B cell (primary cell): ENCODE results near the gene EBF3. TPM values are rescaled to one million over a fixed set of nuclear protein-coding genes. Genes with fewer than 3 reads are reported as not detected.

Experiments
- ATAC-seq: fragments of 200-7000 bp; cut with Tn5 transposase; one replicate; pipeline ENCODE4 v1.10.0; 2021; ENCODE audit warnings: low read depth, mild to moderate bottlenecking, moderate number of reproducible peaks, moderate library complexity
- CTCF ChIA-PET: fragments of 350-600 bp; sonication (Branson Sonifier 250); formaldehyde crosslinking; loops from one replicate; lab custom pipeline; 2021; ENCODE audit warnings: antibody characterized with exemption, inconsistent platforms; lab: Charles Lee
- POLR2A ChIA-PET: fragments of 350-600 bp; sonication (Branson Sonifier 250); formaldehyde crosslinking; loops from one replicate; lab custom pipeline; 2021; ENCODE audit warnings: antibody characterized with exemption; lab: Charles Lee
- DNase-seq: peaks from one replicate; pipeline ENCODE4 v3.0.0; 2013
- H2AFZ ChIP-seq: 2 replicates; pipeline ENCODE4 v1.6.1; 2012; ENCODE audit warnings: mild to moderate bottlenecking, low read depth, low read length; ENCODE audit not compliant: insufficient read depth, poor library complexity, severe bottlenecking
- H3K27ac ChIP-seq, 2 donors: 1 replicate in 1 of 2; 2 replicates in 1 of 2; pipeline ENCODE4 v1.5.1; 2012 to 2013; ENCODE audit warnings: low read length in 2 of 2, mild to moderate bottlenecking in 2 of 2, moderate library complexity in 1 of 2
- H3K27me3 ChIP-seq, 4 experiments: fragments of 200-600 bp in 1 of 4; sonication (generic) in 1 of 4; replicated peaks in 1 of 4; 1 replicate in 2 of 4; 2 replicates in 2 of 4; pipeline versions ENCODE4 v1.6.1 to v1.7.0; 2013 to 2016; ENCODE audit warnings: low read length in 3 of 4, mild to moderate bottlenecking in 2 of 4, mixed read lengths in 1 of 4, moderate library complexity in 1 of 4; ENCODE audit not compliant: insufficient read depth in 4 of 4, control insufficient read depth in 3 of 4; ENCODE audit errors: control extremely low read depth in 1 of 4
- H3K36me3 ChIP-seq, 2 experiments: replicated peaks in 1 of 2; 1 replicate in 1 of 2; 2 replicates in 1 of 2; pipeline versions ENCODE4 v1.6.1 to v1.7.1; 2013; ENCODE audit warnings: low read length in 1 of 2; ENCODE audit not compliant: insufficient read depth in 2 of 2, control insufficient read depth in 1 of 2; ENCODE audit errors: control extremely low read depth in 1 of 2, extremely low read depth in 1 of 2
- H3K4me1 ChIP-seq, 2 donors: fragments of 200-600 bp in 1 of 2; sonication (generic) in 1 of 2; 1 replicate in 1 of 2; 2 replicates in 1 of 2; pipeline versions ENCODE4 v1.5.1 to v1.6.1; 2013 to 2017; ENCODE audit warnings: low read length in 2 of 2; ENCODE audit not compliant: control insufficient read depth in 2 of 2, insufficient read depth in 2 of 2
- H3K4me2 ChIP-seq: replicated peaks from 2 replicates; pipeline ENCODE3; 2012; ENCODE audit warnings: mild to moderate bottlenecking, low read depth, low read length; ENCODE audit not compliant: poor library complexity, severe bottlenecking
- H3K4me3 ChIP-seq, 5 experiments: fragments of 200-600 bp in 1 of 5; sonication (generic) in 1 of 5; 1 replicate in 3 of 5; 2 replicates in 2 of 5; pipeline versions ENCODE4 v1.5.1 to v1.7.0; 2011 to 2016; ENCODE audit warnings: low read length in 4 of 5, mild to moderate bottlenecking in 4 of 5, low read depth in 2 of 5, control low read depth in 1 of 5, moderate library complexity in 1 of 5; ENCODE audit not compliant: insufficient read depth in 1 of 5; ENCODE audit errors: control extremely low read depth in 1 of 5, extremely low read depth in 1 of 5
- H3K79me2 ChIP-seq: fragments of 200-600 bp; sonication (generic); one replicate; pipeline ENCODE4 v1.6.0; 2016; ENCODE audit warnings: low read length; ENCODE audit not compliant: control insufficient read depth, insufficient read depth
- H3K9ac ChIP-seq: fragments of 200-600 bp; sonication (generic); 2 replicates; pipeline ENCODE4 v1.6.1; 2017; ENCODE audit warnings: mild to moderate bottlenecking, low read length, moderate library complexity
- H3K9me3 ChIP-seq, 3 donors: one replicate each; pipeline versions ENCODE4 v1.6.1 to v1.7.1; 2013; ENCODE audit warnings: low read length in 2 of 3; ENCODE audit not compliant: control insufficient read depth in 2 of 3, insufficient read depth in 1 of 3; ENCODE audit errors: control extremely low read depth in 1 of 3
- H4K20me1 ChIP-seq: 2 replicates; pipeline ENCODE4 v1.6.0; 2012; ENCODE audit warnings: mild to moderate bottlenecking, low read length; ENCODE audit not compliant: insufficient read depth, control insufficient read depth, poor library complexity, severe bottlenecking
- H3K27ac Mint-ChIP-seq: one replicate; pipeline ENCODE4 v1.8.0; 2021; ENCODE audit warnings: mixed read lengths
- H3K27me3 Mint-ChIP-seq: one replicate; pipeline ENCODE4 v1.8.0; 2021; ENCODE audit warnings: mixed read lengths
- H3K4me1 Mint-ChIP-seq: one replicate; pipeline ENCODE4 v1.8.0; 2021; ENCODE audit warnings: mixed read lengths
- H3K4me3 Mint-ChIP-seq: one replicate; pipeline ENCODE4 v1.8.0; 2021; ENCODE audit warnings: mixed read lengths
- H3K9me3 Mint-ChIP-seq: one replicate; pipeline ENCODE4 v1.8.0; 2022; ENCODE audit warnings: mixed read lengths; ENCODE audit not compliant: insufficient read depth
- EZH2 ChIP-seq: IDR thresholded peaks from 2 replicates; pipeline ENCODE4 v1.6.1; 2012; ENCODE audit warnings: borderline replicate concordance, low read depth, mild to moderate bottlenecking, moderate library complexity, low read length; ENCODE audit not compliant: insufficient read depth, poor library complexity, severe bottlenecking
- WGBS: methylation state at CpG from one replicate; pipeline ENCODE4 v1.1.5; 2013; ENCODE audit warnings: missing lambda C conversion rate; ENCODE audit not compliant: insufficient coverage; 5-methylcytosine and 5-hydroxymethylcytosine counted together
- intact Hi-C: fragments of 100-400 bp; cut with micrococcal nuclease; formaldehyde crosslinking; loops from one replicate; pipeline ENCODE4 v1.10.0; 2022
- polyA plus RNA-seq: library from polyadenylated mRNA; depleted of rRNA; stranded (reverse); fragments of >200 nt; gene quantifications from 2 replicates; pipeline ENCODE4 v1.2.3, GENCODE V29; 2012
- total RNA-seq, 2 donors: library from RNA; stranded (reverse); fragments of 120-200 nt in 1 of 2; gene quantifications; 1 replicate in 1 of 2; 2 replicates in 1 of 2; pipeline versions ENCODE4 v1.2.3 to v1.2.4, GENCODE V29; 2013 to 2022
- TF ChIP-seq, protein P1 (sequence below): fragments of 200-600 bp; IDR thresholded peaks from one replicate; pipeline ENCODE4 v1.8.0; 2022; ENCODE audit warnings: antibody characterized with exemption, mild to moderate bottlenecking

The EBF3 gene
- total and polyA plus RNA-seq, 2 donors (not counting 1 experiment from before 2014, with no cell fraction given) = not detected

DNA sequence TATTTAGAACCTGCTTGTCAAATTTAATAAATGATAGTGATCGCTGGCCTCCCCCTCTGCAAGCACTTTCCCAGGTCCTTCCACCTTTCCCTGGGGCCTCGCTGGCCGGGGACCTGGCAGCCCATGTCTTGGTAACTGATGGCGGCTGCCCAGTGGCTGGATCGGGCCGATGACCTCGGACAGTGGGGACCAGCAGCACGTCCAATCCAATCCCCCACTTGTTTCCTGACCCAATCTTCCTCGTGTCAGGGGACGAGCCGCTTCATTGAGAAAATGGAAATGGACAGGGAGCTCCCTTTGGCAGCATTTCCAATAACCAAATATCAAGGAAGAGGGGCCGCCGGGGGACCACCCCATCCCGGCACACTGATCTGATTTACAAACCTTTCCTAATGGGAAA lies 17.2 kb downstream of the EBF3 start:
- TF ChIP-seq, protein P1, sequence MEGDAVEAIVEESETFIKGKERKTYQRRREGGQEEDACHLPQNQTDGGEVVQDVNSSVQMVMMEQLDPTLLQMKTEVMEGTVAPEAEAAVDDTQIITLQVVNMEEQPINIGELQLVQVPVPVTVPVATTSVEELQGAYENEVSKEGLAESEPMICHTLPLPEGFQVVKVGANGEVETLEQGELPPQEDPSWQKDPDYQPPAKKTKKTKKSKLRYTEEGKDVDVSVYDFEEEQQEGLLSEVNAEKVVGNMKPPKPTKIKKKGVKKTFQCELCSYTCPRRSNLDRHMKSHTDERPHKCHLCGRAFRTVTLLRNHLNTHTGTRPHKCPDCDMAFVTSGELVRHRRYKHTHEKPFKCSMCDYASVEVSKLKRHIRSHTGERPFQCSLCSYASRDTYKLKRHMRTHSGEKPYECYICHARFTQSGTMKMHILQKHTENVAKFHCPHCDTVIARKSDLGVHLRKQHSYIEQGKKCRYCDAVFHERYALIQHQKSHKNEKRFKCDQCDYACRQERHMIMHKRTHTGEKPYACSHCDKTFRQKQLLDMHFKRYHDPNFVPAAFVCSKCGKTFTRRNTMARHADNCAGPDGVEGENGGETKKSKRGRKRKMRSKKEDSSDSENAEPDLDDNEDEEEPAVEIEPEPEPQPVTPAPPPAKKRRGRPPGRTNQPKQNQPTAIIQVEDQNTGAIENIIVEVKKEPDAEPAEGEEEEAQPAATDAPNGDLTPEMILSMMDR = no peak
- no peak for TF ChIP-seq EZH2
- H3K4me3 ChIP-seq = no peak overlapping the region
- no peak overlapping the region for H3K27ac Mint-ChIP-seq
- H3K4me1 Mint-ChIP-seq = no peaks in the 10 kb centered on the region
- 95% methylated on average over 8 of the region's 14 CpGs for WGBS
- intact Hi-C loops = no loop called here
- DNase-seq = no peak
- no peaks in the 10 kb centered on the region for H4K20me1 ChIP-seq
- no peak overlapping the region for H3K4me3 Mint-ChIP-seq
- no peaks in the 10 kb centered on the region for H3K4me1 ChIP-seq
- CTCF ChIA-PET = no interaction called here
- POLR2A ChIA-PET = no interaction called here
- no peak overlapping the region for H3K9ac ChIP-seq
- H2AFZ ChIP-seq = no peak overlapping the region
- H3K79me2 ChIP-seq = no peaks in the 10 kb centered on the region
- peaks cover 13% of the 10 kb centered on the region for H3K27me3 Mint-ChIP-seq
- H3K27ac ChIP-seq = no peak overlapping the region
- H3K4me2 ChIP-seq = no peak overlapping the region
- H3K9me3 Mint-ChIP-seq = no peaks in the 10 kb centered on the region
- H3K27me3 ChIP-seq = peaks cover 0 to 7% (median under 1%) of the 10 kb centered on the region in 4 experiments
- H3K9me3 ChIP-seq = no peaks in the 10 kb centered on the region
- ATAC-seq = no peak
- H3K36me3 ChIP-seq = no peaks in the 10 kb centered on the region

DNA sequence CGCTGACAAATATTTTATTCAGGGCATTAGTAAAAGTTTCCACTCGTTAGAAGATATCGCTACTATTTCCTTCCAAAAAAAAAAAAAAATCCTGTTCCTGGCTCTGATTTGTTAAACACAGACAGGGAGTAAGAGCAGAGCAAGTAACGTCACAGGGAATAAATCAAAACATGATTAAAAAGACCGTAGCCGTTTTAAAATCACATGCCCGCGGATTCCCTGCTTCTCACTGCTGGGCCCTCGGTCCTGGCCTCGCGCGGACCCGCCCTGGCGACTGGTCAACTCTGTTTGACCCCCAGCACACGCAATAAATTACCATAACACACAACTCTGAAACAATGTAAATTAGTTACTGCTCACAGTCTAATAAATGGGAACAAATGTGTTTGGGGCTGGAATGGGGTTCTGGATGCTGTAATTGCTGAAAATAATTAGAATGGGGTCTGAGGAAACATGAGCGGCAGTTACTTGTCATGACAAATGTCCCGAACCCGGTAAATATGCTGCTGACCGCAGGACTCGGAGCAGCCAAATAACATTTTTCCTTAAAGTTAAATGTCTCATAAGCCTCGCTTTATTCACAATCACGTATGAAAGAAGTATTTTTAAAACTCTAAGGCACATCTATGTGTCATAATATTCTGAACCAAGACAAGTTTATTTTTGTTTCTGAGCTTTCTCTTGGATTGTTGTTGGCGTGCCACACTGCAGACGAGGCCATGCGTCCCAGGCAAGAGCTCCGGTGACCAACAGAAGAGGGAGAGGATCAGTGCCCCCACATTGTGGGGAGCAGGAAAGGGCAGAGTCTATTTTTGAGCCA lies 17.9 kb downstream of the EBF3 start:
- intact Hi-C loops = no loop called here

More for the DNA sequence above, 17.9 kb downstream of the EBF3 start:
- no peaks in the 10 kb centered on the region for H3K4me1 Mint-ChIP-seq
- H3K79me2 ChIP-seq = no peaks in the 10 kb centered on the region
- TF ChIP-seq, protein P1 = no peak
- no peak for TF ChIP-seq EZH2
- H3K9ac ChIP-seq = no peak overlapping the region
- CTCF ChIA-PET = no interaction called here
- WGBS = 86% methylated on average over 16 of the region's 26 CpGs
- no peak for ATAC-seq
- H3K27me3 Mint-ChIP-seq = peaks cover 10% of the 10 kb centered on the region
- no peak for DNase-seq
- H3K9me3 Mint-ChIP-seq = no peaks in the 10 kb centered on the region
- H4K20me1 ChIP-seq = no peaks in the 10 kb centered on the region
- H3K27me3 ChIP-seq = peaks cover 0 to 5% (median under 1%) of the 10 kb centered on the region in 4 experiments
- H3K4me2 ChIP-seq = no peak overlapping the region
- no peak overlapping the region for H3K27ac ChIP-seq
- H3K4me1 ChIP-seq = no peaks in the 10 kb centered on the region
- H3K9me3 ChIP-seq = no peaks in the 10 kb centered on the region
- H2AFZ ChIP-seq = no peak overlapping the region
- POLR2A ChIA-PET = no interaction called here
- no peak overlapping the region for H3K27ac Mint-ChIP-seq
- no peaks in the 10 kb centered on the region for H3K36me3 ChIP-seq
- no peak overlapping the region for H3K4me3 ChIP-seq
- no peak overlapping the region for H3K4me3 Mint-ChIP-seq
